ENCODE data around the gene CTIF.
A peak's percentile ranks its signal among the peaks of the same experiment; 100 is the strongest.
"Not testable (repeated sequence)": the region's sequence is repeated elsewhere in the genome, so short reads cannot be mapped to it uniquely, and the experiment has no call there.

Gene CTIF

DNA sequence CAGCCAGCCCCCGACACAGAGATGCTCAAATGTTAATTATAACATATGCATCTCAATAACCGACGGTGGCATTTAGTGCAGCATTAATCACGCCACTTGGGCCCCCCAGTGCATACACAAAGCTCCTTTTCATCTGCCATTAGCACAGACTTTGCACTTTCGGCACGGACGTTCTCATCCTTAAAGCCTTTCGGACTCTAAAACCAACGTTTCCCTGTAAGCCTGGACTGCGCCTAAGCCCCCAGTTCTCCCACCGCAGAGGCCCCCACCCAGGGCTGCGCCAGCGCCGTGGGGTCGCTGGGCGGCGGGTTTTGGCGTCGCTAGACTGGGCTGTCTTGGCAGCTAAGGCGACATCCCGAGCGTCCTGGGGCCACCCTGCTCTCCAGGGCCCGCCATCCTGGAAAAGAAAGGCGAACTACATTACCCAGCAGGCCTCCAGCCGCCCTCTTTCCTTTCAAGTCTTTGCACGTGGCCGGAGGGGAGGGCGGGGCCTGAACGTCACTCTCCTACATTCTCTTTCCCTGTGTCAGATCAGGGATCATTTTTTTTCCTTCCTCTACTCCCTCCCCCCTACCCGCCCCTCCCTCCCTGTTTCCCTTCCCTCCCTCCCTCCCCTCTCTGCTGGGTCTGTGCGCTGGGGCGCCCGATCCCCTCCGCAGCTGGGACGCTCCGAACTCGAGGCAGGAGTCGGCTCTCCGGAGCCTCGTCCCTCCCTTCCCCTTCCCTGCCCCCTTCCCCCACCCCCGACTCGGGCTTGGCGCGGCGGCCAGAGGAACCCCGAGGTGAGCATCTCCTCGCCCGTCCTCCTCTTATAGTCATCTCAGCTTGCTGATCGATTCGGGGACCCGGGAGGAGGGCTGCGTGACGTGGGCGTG lies at the start of gene CTIF:
Gene CTIF (plus strand): TSS at position 501 of the 875 bp plus-strand sequence. CDS start 80,535 bp downstream, outside the sequence.
- DNase-seq (peak; percentile 75), ATAC-seq (peak; percentile 86)

- DNase-seq (no peak), ATAC-seq (no peak)
Observed at GRCh38 chr18:48490641-48491293, 48.1 kb upstream of the CTIF start.

DNA sequence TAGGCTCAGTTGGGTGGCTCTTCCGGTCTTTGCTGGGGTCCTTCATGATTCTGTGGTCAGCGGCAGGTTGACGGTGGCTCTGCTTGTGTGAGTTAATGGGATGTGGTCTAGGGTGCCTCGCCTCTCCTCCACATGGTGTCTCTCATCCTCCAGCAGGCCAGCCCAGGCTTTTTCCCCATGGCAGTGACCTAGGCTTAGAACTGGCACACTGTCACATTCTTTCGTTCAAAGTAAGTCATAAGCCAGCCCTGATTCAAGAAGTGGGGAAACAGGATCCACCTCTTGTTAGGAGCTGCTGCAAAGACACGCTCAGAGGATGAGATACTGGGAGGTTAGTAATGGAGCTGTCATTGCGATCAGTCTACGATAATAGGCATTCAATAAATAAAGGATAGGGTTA lies 46.0 kb upstream of the CTIF start:
- no peak for ATAC-seq
- no peak for DNase-seq

DNA sequence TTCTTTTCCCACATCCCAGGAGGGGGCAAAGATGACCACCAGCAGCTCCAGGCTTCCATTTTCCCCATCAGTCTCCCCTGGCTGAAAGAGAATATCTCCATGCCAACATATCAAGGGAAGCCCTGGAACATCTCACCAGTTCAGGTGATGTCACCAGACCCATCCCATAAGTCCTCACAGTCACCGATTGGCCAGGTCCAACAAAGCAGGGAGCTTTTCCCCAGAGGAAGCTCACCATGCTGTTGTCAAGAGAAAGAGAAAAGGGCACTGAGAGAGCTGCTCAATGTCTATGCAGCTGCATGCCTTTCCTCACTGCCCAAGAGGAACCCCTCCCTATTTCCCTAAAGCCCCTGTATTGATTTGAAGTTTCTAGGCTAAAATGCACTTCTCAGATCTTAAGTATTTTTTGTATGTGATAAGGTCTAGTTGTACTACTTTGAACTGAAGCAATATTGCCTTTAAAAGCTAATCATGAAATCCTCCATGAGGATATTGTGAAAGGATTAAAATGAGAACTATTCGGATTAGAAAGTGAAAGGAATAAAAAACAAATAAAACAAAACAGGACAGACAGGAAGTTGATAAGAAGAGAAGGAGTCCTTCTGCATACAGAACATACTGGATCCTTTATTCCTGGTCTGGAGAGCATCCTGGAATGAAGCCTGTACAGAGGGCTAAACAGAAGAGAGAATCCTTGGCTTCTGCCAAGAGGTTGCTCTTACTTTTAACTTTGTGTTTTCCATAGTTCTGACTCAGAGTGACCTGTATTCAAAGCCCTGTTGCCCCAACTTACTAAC lies 45.2 kb upstream of the CTIF start:
- DNase-seq: no peak

DNA sequence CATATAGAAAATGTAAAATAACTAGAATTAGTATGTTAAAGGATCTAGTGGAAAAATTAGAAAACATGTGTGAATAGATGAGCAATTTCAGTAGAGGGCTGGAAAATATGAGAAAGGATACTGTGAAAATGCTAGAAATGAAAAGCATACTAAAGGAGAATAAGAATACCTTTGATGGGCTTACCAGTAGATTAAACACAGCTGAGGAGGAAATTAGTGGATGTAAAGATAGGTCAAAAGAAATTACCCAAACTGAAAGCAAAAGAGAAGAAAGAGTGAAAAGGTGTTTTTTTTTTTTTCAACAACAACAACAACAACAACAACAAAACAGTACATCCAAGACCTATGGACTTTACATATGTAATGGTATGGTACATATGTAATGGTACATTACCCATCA lies 41.0 kb upstream of the CTIF start:
- DNase-seq (no peak), ATAC-seq (no peak)

More for the DNA sequence above, 45.2 kb upstream of the CTIF start:
- no peak for ATAC-seq

- DNase-seq: no peak
- no peak for ATAC-seq
Observed at GRCh38 chr18:48500517-48500916, 38.3 kb upstream of the CTIF start.

GRCh38 chr18:48502906-48503305 lies 35.9 kb upstream of the CTIF start:
- DNase-seq (no peak), ATAC-seq (no peak)

GRCh38 chr18:48504819-48505218 lies 34.0 kb upstream of the CTIF start:
- ATAC-seq (no peak), DNase-seq (no peak)

GRCh38 chr18:48506983-48507568 lies 31.8 kb upstream of the CTIF start:
- not testable (repeated sequence) for ATAC-seq, DNase-seq

- DNase-seq, ATAC-seq: not testable (repeated sequence)
Observed at GRCh38 chr18:48512498-48512897, 26.3 kb upstream of the CTIF start.

- no peak for DNase-seq
- ATAC-seq: no peak
Observed at GRCh38 chr18:48514786-48515185, 24.0 kb upstream of the CTIF start.

DNA sequence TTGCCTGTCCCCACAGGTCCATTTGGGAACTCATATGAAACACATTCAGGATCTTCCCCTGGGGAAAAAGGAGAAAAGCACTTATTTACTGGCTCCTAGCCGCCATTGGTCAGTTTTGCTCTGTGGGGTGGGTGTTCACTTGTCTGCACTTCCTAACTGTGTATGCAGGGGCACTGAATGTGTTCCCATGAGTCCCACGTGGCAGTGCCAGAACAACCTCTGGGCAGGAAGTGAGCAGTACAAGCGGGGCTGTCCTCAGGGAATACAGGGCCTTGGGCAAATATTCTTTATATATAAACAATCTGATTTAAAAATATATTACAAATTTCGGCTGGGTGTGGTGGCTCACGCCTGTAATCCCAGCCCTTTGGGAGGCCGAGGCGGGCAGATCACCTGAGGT lies 21.8 kb upstream of the CTIF start:
- ATAC-seq (no peak), DNase-seq (no peak)

DNA sequence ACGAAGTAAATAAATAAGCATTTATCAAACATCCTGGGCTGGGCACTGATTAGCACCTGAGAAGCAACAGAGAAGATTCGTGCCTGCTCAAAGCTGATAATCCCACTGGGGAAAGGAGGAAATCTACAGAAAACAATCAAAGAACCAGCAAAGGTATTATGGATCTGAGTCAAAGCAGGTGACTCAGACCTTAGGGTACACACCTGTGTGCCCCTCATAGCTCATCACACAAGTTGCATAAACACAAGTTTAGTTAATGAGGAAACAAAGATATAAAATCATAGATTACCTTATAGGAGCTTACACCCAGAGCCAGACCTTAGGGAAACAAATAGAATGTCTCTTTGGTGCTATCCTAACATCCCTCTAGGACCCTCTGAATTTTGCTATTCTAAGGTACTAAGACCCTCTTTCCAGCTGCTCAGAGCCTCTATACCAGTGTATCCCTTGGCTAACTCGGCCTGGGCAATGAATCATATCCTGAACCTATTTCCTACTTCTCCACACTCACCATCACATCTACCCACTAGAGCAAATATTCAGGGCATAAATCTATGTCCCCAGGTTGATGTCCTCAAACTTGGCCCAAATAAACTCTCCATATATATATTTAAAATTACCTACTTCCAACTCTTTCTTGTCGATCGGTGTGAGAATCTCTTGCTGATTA lies 19.3 kb upstream of the CTIF start:
- no peak for ATAC-seq
- no peak for DNase-seq

- ATAC-seq (no peak), DNase-seq (no peak)
Observed at GRCh38 chr18:48521723-48522122, 17.1 kb upstream of the CTIF start.

DNA sequence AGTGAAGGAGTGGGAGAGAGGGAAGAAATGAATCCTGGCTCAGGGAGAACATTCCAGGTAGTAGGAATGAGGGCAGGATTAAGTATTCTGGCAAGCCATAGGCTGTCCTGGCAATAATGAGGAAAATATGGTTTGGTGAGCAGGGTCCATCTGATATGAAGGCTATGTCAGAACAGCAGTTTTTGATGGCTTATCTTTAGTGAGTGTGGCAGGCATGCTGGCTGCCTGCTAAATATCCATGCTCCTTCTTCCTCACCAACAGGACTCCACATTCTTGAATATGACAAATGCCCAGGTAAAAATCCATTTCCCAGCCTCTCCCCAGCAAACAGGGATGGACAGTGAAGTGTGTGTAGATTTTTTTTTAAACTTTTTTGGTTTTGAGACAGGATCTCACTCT lies 13.2 kb upstream of the CTIF start:
- DNase-seq (no peak), ATAC-seq (no peak)

DNA sequence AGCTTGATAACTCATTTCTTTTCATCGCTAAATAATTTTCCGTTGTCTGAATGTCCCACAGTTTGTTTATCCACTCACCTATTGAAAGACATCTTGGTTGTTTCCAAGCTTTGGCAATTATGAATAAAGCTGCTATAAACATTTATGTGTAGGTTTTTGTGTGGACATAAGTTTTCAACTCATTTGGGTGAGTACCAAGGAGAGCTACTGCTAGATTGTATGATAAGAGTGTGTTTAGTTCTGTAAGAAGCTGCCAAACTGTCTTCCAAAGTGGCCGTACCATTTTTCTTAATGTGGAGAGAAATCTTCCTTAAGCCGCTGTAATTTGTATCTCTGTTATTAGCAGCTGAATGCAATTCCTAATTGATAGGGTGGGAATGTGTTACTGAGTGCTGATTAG lies 11.4 kb upstream of the CTIF start:
- DNase-seq (no peak), ATAC-seq (no peak)

- ATAC-seq: no peak
- DNase-seq: no peak
Observed at GRCh38 chr18:48528861-48529260, 10.0 kb upstream of the CTIF start.

DNA sequence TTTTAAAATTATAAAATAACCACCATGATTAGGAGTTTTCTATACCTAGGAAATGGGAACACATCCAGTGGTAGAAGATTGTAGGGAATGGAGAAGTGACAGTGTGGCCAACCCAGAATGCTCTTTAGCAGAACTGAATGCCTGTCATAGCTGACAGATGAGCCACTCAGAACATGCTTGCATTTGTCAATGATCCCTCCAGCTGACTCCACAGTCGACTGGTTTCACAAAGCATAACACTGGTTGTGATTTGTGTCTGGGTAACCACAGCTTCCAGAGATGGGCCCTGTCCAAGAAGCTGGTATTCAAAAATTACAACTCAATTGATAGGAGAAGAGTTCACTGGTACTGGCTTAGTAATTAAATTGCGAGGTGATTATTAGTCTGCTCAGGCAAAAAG lies 9.0 kb upstream of the CTIF start:
- ATAC-seq: no peak
- DNase-seq: no peak

DNA sequence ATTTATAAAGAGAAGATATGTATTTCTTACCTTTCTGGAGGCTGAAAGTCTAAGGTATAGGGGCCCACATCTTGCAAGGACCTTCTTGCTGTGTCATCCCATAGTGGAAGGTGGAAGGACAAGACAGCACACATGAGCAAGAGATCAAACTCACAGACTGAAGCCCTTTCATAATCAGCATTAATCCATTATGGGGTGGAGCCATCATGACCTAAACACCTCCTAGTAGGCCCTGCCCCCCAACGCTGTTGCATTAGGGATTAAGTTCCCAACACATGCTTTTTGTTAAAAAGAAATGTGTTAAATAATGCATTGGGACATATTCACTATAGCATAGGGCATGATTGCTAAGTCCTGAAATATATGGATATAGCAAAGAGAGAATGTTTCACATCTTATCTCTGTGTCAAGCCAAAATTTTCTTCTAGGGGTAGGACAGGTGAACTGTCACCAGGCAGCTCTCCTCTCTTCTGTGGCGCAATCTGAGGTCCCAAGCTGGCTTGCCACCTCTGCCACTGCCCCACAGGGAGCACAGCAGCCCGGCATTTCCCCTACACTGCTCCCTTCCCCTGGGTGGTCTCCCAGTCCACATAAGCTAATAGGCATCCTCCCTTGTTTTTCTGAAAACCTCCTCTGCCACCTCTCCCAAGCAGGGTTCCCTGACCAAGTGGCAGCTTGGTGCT lies 8.3 kb upstream of the CTIF start:
- DNase-seq (no peak), ATAC-seq (no peak)

DNA sequence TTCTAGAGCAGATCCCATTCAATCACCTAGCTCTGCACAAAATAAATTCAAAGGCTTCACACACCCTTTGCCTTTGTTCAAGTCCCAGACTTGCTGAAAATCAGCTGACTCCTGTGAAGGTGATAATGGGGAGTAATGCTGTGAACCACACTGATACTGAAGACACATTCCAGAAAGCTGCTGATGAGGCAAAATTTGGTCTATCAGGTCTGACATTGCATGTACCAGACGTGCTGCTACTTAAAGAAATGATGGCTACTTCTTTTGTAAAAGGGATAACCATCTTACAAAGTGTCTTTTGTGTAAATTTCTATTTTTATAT lies 7.8 kb upstream of the CTIF start:
- ATAC-seq (no peak), DNase-seq (no peak)

DNA sequence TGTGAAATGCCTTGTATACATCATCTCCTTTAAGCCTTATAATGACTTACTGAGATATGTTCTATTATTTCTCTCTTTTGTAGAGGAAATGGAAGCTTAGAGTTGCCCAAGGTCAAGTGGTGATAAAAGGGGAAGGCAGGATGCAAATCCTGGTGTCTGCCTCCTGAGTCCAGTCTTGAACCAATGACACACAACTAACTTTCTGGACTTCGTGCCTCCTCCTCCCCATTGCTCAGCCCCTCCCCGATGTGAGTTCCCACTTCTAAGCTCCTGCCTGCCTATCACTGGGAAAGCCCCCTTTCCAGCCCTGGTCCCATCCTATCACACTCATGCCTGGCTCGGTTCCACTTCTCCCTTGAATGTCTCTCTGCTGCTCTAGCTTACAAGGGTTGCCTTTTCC lies 6.9 kb upstream of the CTIF start:
- ATAC-seq: no peak
- DNase-seq: no peak

Data from stimulated activated naive CD8-positive, alpha-beta T cell treated with anti-CD3 and anti-CD28 coated beads, Interleukin-15, Interleukin-2, amounts not matched to agents 100 U/mL and 50 U/mL, for 24 hours (primary cell).